D721Med (cell line): ENCODE measurements around the gene PPP1R36.

Experiments
- DNase-seq: peaks from one replicate; pipeline ENCODE4 v3.0.0; 2011; ENCODE audit warnings: low spot score; ENCODE audit not compliant: insufficient read length
- FAIRE-seq: peaks from 2 replicates; lab custom pipeline; 2011; peaks lifted over from hg19 to GRCh38; lab: Jason Lieb, UNC
- CTCF ChIP-seq: IDR thresholded peaks from 2 replicates; pipeline ENCODE4 v1.5.1; 2012; ENCODE audit warnings: mild to moderate bottlenecking, control low read depth; ENCODE audit not compliant: insufficient read depth; ENCODE audit errors: missing control alignments

PPP1R36 gene

GRCh38 chr14:64604881-64605280 is 55.1 kb downstream of the PPP1R36 start:
- FAIRE-seq (no peak), DNase-seq (no peak)
- no peak for TF ChIP-seq CTCF

DNA sequence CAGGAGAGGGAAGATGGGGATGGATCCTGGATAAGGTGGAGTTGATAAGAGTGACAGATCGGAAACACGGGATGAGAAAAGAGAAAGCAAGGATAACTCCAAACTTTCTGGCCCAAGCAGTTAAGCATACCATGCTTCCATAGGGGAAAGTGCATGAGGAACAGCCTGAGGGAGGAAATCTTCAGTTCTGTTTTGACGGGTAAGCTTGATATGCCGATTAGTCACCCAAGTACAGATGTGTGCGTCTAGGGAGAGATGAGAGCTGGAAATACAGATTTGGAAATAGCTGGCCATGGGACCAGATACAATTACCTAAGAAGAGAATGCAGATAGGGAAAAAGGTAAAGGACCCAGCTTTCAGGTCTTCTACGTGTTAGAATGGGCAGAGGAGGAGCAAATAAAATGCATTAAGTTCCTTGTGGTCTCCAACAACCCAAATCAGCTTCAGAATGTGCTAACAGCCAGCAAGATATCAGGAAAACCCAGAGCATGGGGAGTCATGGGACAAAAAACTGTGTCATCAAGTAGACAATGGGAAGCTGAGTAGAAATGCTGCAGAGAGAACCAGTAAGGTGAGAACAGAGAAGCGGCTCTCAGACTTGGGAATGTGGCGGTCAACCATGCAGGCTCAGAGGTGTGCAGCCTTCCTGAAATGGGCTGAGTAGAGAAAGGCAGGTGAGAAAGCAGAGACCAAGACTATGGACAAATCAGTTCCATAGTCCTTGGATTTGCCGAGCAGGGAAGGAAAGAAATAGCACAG is 56.3 kb downstream of the PPP1R36 start:
- DNase-seq (no peak), FAIRE-seq (no peak)
- no peak for TF ChIP-seq CTCF

DNA sequence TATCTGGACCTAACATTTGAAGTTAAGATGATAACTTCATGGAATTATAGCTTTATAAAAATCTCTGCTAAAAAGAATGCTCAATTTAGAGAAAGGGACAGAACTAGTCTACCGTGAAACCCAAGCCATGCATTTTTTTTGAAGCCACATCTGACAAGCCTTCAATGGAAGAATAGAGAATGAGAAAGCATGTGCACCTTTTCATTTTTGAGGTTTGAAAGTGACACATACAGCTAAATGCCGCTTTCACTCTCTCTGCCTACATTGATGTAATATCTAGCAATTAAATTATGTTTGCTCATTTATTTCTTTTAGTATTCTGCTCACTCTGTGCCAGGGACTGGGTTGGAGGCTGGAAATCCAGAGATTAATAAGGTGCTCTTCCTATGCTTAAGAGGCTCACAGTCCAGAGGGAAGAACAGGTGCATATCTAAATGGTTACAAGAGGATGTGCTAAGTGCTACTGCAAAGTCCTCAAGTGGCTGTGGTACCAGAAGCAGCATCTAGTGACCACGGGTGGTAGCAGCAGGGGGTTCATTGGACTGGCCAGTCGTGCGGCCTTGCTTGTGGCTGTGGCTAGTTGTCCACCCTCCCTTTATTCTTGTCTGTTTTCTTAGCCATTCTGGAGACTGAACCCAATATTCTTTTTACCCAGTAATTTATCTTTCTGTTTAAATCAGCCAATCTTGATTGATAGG is 60.4 kb downstream of the PPP1R36 start:
- FAIRE-seq, result no peak
- no peak for DNase-seq
- no peak for TF ChIP-seq CTCF

DNA sequence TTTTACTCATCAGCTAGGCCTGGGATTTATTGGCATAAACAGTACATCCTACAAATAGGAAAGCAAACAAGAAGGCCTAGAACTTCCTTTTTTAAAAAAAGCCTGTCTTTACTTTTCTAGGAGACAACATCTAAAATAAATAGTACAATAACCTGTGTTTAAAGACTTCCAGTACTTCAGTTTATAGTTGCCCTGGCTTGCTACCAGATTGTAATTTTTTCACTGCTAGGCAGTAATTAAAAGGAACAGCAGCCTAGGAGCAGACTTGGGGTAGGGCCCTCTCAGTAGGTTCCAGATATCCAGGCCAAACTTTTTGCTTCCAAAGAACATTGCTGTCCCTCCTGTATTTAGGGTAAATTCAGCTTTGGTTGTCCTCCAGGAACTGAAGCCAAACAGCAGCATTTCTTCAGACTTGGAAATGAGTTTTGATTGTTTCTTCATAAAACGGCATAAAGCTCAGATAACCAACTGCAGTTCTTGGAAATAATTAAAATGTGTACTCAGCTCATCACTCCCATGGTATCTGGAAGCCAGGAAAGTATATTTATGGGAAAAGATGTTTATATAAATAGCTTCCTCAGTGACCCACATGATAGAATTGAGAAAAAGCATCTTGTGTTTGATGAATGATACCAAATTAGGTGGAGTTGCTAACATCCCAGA is 61.7 kb downstream of the PPP1R36 start:
- no peak for TF ChIP-seq CTCF
- FAIRE-seq (no peak), DNase-seq (no peak)

DNA sequence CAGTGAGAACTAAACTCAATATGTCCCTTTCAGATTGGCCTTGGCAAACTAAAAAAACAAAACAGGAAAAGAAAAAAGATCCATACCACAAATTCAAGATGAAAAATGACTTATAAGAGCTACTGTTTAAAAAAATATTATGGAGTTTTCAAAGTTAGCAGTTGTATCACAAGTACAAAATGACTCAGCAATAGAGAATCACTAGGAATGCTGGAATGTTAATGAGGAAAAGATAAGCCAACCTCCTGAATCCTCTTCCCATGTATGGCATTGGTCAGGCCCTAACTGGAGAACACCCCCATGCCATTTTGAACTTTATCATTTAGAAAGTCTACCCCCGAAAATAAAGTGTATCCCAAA is 62.2 kb downstream of the PPP1R36 start:
- FAIRE-seq (no peak), DNase-seq (no peak)
- no peak for TF ChIP-seq CTCF

DNA sequence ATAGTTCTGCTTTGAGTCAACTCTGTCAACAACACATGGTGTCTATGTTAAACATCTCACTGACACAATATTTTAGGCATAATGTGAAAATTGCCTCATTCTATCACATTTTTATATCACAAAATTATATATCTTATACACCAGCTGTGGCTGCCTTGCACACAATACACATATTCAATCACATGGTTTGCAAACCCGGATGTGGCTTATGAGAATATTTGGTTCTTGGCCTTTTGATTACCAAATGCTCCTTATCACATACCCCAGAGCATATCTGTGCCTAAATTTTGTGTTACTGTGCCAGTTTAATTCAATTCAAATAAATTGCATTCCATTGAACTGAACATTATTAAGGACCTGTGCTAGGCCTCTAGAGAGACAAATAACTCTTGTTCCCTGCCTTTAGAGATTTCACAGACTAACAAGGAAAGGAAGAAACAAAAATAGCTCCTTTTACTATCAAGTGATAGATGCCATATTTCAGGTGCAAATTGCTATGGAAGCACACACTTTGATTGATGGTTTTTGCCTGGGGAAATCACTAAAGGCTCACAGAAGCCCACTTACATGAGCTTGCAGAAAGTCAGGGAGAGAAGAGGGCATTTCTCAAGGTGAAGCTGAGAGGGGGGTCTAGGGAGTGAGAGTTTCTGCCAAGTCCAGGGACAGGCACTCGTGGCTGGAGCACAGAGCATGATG is 63.4 kb downstream of the PPP1R36 start:
- no peak for DNase-seq
- no peak for TF ChIP-seq CTCF
- no peak for FAIRE-seq
